WTC11 (cell line): Measurements from ENCODE around the gene DSC3.

Experiments used
- CREM ChIP-seq: sonication (generic); formaldehyde crosslinking; IDR thresholded peaks from 2 replicates; pipeline ENCODE4 v1.8.1; 2022; ENCODE audit warnings: mild to moderate bottlenecking, missing genetic modification reagents, moderate library complexity
- JUN ChIP-seq: sonication (generic); formaldehyde crosslinking; IDR thresholded peaks from 2 replicates; pipeline ENCODE4 v1.8.0; 2023; ENCODE audit warnings: mild to moderate bottlenecking, missing genetic modification reagents
- NR3C1 ChIP-seq: sonication (generic); formaldehyde crosslinking; conservative IDR thresholded peaks from 2 replicates; pipeline ENCODE4 v1.8.1; 2023; ENCODE audit warnings: low read depth, mild to moderate bottlenecking, missing genetic modification reagents
- TCF7 ChIP-seq: sonication (generic); formaldehyde crosslinking; IDR thresholded peaks from 2 replicates; pipeline ENCODE4 v1.8.0; 2022; ENCODE audit warnings: mild to moderate bottlenecking, low read depth, missing genetic modification reagents, moderate library complexity
- ZBTB21 ChIP-seq: sonication (generic); formaldehyde crosslinking; IDR thresholded peaks from 2 replicates; pipeline ENCODE4 v1.8.1; 2023; ENCODE audit warnings: mild to moderate bottlenecking, missing genetic modification reagents, borderline replicate concordance
- ZNF121 ChIP-seq: sonication (generic); formaldehyde crosslinking; IDR thresholded peaks from 2 replicates; pipeline ENCODE4 v1.8.0; 2023; ENCODE audit warnings: missing genetic modification reagents
- ZNF138 ChIP-seq: sonication (generic); formaldehyde crosslinking; conservative IDR thresholded peaks from 2 replicates; pipeline ENCODE4 v1.8.1; 2022; ENCODE audit warnings: mild to moderate bottlenecking, moderate library complexity, missing genetic modification reagents
- TF ChIP-seq, protein P1 (sequence below): fragments of 200-600 bp; IDR thresholded peaks from 2 replicates; pipeline ENCODE4 v1.8.0; 2022; ENCODE audit warnings: antibody characterized with exemption
- TF ChIP-seq, protein P2 (sequence below): sonication (generic); formaldehyde crosslinking; IDR thresholded peaks from 2 replicates; pipeline ENCODE4 v1.8.1; 2022; ENCODE audit warnings: missing genetic modification reagents, borderline replicate concordance
- TF ChIP-seq, protein P3 (sequence below): sonication (generic); formaldehyde crosslinking; IDR thresholded peaks from 2 replicates; pipeline ENCODE4 v1.8.0; 2023; ENCODE audit warnings: missing genetic modification reagents
- TF ChIP-seq, protein P4 (sequence below): sonication (generic); formaldehyde crosslinking; conservative IDR thresholded peaks from 2 replicates; pipeline ENCODE4 v1.8.1; 2022; ENCODE audit warnings: mild to moderate bottlenecking, missing genetic modification reagents

DNA sequence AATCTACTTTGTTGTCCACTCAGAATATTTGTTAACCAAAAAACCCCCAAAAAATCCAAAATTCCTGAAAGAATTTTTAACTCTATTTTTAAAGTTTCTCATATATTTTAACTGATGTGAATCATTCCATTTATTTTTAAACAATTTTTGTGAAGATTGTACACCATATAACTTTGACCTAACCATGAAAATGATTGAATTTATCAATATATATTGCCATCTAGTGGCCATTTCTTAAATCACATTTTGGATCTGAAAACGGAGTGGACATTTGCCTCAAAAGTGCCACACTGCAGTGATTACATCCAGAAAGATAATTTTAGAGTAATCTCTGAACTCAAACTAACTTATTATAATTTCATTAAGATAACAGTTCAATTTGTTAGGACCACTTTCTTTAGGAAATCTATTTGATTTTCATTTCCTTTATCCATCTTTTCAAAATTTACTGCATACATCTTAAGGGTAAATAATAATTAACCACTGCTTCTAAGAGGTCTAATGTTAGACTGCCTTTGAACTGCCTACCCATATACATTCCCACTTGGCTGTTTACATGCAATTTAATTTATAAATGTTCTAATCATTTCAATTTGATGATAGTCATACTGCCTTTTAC lies 71.1 kb downstream of the DSC3 start:
- TF ChIP-seq, protein P1, sequence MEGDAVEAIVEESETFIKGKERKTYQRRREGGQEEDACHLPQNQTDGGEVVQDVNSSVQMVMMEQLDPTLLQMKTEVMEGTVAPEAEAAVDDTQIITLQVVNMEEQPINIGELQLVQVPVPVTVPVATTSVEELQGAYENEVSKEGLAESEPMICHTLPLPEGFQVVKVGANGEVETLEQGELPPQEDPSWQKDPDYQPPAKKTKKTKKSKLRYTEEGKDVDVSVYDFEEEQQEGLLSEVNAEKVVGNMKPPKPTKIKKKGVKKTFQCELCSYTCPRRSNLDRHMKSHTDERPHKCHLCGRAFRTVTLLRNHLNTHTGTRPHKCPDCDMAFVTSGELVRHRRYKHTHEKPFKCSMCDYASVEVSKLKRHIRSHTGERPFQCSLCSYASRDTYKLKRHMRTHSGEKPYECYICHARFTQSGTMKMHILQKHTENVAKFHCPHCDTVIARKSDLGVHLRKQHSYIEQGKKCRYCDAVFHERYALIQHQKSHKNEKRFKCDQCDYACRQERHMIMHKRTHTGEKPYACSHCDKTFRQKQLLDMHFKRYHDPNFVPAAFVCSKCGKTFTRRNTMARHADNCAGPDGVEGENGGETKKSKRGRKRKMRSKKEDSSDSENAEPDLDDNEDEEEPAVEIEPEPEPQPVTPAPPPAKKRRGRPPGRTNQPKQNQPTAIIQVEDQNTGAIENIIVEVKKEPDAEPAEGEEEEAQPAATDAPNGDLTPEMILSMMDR, result peak; percentile 41
- TF ChIP-seq ZNF138 (no peak), JUN (CRISPR knock-in tag) (no peak), TCF7 (CRISPR knock-in tag) (no peak), NR3C1 (CRISPR knock-in tag) (no peak), ZNF121 (CRISPR knock-in tag) (no peak), ZBTB21 (CRISPR knock-in tag) (no peak), CREM (CRISPR knock-in tag) (no peak)
- TF ChIP-seq, protein P2, sequence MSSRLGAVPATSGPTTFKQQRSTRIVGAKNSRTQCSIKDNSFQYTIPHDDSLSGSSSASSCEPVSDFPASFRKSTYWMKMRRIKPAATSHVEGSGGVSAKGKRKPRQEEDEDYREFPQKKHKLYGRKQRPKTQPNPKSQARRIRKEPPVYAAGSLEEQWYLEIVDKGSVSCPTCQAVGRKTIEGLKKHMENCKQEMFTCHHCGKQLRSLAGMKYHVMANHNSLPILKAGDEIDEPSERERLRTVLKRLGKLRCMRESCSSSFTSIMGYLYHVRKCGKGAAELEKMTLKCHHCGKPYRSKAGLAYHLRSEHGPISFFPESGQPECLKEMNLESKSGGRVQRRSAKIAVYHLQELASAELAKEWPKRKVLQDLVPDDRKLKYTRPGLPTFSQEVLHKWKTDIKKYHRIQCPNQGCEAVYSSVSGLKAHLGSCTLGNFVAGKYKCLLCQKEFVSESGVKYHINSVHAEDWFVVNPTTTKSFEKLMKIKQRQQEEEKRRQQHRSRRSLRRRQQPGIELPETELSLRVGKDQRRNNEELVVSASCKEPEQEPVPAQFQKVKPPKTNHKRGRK, result no peak
- TF ChIP-seq, protein P3, sequence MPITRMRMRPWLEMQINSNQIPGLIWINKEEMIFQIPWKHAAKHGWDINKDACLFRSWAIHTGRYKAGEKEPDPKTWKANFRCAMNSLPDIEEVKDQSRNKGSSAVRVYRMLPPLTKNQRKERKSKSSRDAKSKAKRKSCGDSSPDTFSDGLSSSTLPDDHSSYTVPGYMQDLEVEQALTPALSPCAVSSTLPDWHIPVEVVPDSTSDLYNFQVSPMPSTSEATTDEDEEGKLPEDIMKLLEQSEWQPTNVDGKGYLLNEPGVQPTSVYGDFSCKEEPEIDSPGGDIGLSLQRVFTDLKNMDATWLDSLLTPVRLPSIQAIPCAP (CRISPR knock-in tag), result no peak
- TF ChIP-seq, protein P4, sequence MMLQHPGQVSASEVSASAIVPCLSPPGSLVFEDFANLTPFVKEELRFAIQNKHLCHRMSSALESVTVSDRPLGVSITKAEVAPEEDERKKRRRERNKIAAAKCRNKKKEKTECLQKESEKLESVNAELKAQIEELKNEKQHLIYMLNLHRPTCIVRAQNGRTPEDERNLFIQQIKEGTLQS, result no peak
